Measurements from ENCODE around the gene SLC5A12. TPM values are rescaled to one million over a fixed set of nuclear protein-coding genes. Genes with fewer than 3 reads are reported as not detected.

The SLC5A12 gene
- total and polyA plus RNA-seq, 10 of the 15 experiments (the other 5 are each of a cell fraction or from before 2014, with no cell fraction given) = 0.06 to 0.15 TPM; not detected in 8

DNA sequence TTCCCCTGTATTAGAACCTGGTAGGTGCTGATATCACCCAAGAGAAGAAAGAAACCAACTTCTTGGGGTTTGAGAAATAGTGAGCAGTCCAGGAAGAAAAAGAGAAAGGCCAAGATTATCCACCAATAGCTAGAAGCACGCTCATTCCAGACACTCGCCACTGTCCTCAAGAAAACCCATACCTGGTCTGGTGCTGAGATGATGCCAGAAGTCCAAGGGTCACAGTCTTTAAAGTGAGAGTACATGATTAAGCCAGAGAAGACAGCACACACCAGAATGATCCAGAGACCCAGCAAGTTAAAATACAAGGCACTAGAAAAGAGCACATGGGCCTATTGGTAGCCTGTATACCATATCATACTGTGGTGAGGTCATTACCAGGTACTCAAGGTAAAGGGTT is 23.6 kb downstream of the SLC5A12 start:
- H3K4me2 ChIP-seq (ENCODE audit: control insufficient read depth, insufficient read depth) = no peak overlapping the region
- WGBS (ENCODE audit: insufficient coverage, insufficient replicate concordance, low lambda C conversion rate, missing lambda C conversion rate) = 17% methylated on average over 2 of the region's 2 CpGs
- ChIA-PET CTCF (interaction anchor here (0.9 kb wide), 1 partner anchor 60 kb away, joined by 3 read pairs; no protein-coding TSS in a partner anchor), SMC1A (ENCODE audit: uncharacterized antibody, unreplicated experiment) (interaction anchor here (0.6 kb wide), 1 partner anchor 40 kb away, joined by 4 read pairs; no protein-coding TSS in a partner anchor), POLR2A (interaction anchor here (0.7 kb wide), 1 partner anchor 54 kb away, joined by 3 read pairs; no protein-coding TSS in a partner anchor), RAD21 (ENCODE audit: unreplicated experiment) (no interaction called here)
- FAIRE-seq = no peak
- no peaks in the 10 kb centered on the region for H3K4me1 ChIP-seq (ENCODE audit: control insufficient read depth, insufficient read depth, low read length)
- no peak; the same call in 2 of the 3 replicates for ATAC-seq
- no peak overlapping the region for H3K4me3 ChIP-seq
- no peaks in the 10 kb centered on the region for H3K36me3 ChIP-seq (ENCODE audit: control insufficient read depth in 2 of 2, insufficient read depth in 2 of 2, low read length in 1 of 2)
- no peak overlapping the region for H3K27ac ChIP-seq (ENCODE audit: control insufficient read depth, insufficient read depth)
- H3K9me3 ChIP-seq (replicated peaks; ENCODE audit: control insufficient read depth, insufficient read depth, low read length) = no peaks in the 10 kb centered on the region
- TF ChIP-seq, protein P1, sequence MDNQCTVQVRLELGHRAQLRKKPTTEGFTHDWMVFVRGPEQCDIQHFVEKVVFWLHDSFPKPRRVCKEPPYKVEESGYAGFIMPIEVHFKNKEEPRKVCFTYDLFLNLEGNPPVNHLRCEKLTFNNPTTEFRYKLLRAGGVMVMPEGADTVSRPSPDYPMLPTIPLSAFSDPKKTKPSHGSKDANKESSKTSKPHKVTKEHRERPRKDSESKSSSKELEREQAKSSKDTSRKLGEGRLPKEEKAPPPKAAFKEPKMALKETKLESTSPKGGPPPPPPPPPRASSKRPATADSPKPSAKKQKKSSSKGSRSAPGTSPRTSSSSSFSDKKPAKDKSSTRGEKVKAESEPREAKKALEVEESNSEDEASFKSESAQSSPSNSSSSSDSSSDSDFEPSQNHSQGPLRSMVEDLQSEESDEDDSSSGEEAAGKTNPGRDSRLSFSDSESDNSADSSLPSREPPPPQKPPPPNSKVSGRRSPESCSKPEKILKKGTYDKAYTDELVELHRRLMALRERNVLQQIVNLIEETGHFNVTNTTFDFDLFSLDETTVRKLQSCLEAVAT (IDR thresholded peaks at IDR 0.05) = no peak
- no peaks in the 10 kb centered on the region for H3K79me2 ChIP-seq (ENCODE audit: control insufficient read depth, insufficient read depth, low read length)
- no TSS peak for BruUV-seq (replicated peaks)
- no peaks in the 10 kb centered on the region for H4K20me1 ChIP-seq (ENCODE audit: control insufficient read depth, insufficient read depth)
- no peak overlapping the region for H3K9ac ChIP-seq (ENCODE audit: control insufficient read depth, insufficient read depth, low read length)
- H3K27me3 ChIP-seq (replicated peaks in 1 of 2; ENCODE audit: control insufficient read depth in 2 of 2, insufficient read depth in 2 of 2, low read length in 1 of 2) = no peaks in the 10 kb centered on the region
- DNase-seq (ENCODE audit: low read depth, low spot score) = no peak
- in situ Hi-C loops (cut with MboI) (no loop called here), intact Hi-C loops (cut with micrococcal nuclease; ENCODE audit: unreplicated experiment) (no loop called here)
- no peak overlapping the region for H2AFZ ChIP-seq (ENCODE audit: control insufficient read depth, low read depth, low read length)

- Histone ChIP-seq H3K27ac (ENCODE audit: control insufficient read depth, insufficient read depth) (no peak overlapping the region), H2AFZ (ENCODE audit: control insufficient read depth, low read depth, low read length) (no peak overlapping the region), H3K4me2 (ENCODE audit: control insufficient read depth, insufficient read depth) (no peak overlapping the region), H4K20me1 (ENCODE audit: control insufficient read depth, insufficient read depth) (no peaks in the 10 kb centered on the region), H3K79me2 (ENCODE audit: control insufficient read depth, insufficient read depth, low read length) (no peaks in the 10 kb centered on the region), H3K9me3 (replicated peaks; ENCODE audit: control insufficient read depth, insufficient read depth, low read length) (no peaks in the 10 kb centered on the region), H3K4me1 (ENCODE audit: control insufficient read depth, insufficient read depth, low read length) (no peaks in the 10 kb centered on the region), H3K36me3 (ENCODE audit: control insufficient read depth in 2 of 2, insufficient read depth in 2 of 2, low read length in 1 of 2) (no peaks in the 10 kb centered on the region), H3K27me3 (replicated peaks in 1 of 2; ENCODE audit: control insufficient read depth in 2 of 2, insufficient read depth in 2 of 2, low read length in 1 of 2) (no peaks in the 10 kb centered on the region), H3K9ac (ENCODE audit: control insufficient read depth, insufficient read depth, low read length) (no peak overlapping the region), H3K4me3 (no peak overlapping the region)
- 41% methylated on average over 3 of the region's 3 CpGs for WGBS (ENCODE audit: insufficient coverage, insufficient replicate concordance, low lambda C conversion rate, missing lambda C conversion rate)
- no peak for ATAC-seq
- ChIA-PET POLR2A (no interaction called here), SMC1A (ENCODE audit: uncharacterized antibody, unreplicated experiment) (interaction anchor here (1.0 kb wide), 1 partner anchor 9 kb away, joined by 3 read pairs; no protein-coding TSS in a partner anchor), RAD21 (ENCODE audit: unreplicated experiment) (no interaction called here), CTCF (no interaction called here)
- no peak for FAIRE-seq
- intact Hi-C loops (cut with micrococcal nuclease; ENCODE audit: unreplicated experiment) = no loop called here
- no TSS peak for BruUV-seq (replicated peaks)
- DNase-seq (ENCODE audit: low read depth, low spot score) = no peak
- in situ Hi-C loops (cut with MboI) = no loop called here
- TF ChIP-seq, protein P2, sequence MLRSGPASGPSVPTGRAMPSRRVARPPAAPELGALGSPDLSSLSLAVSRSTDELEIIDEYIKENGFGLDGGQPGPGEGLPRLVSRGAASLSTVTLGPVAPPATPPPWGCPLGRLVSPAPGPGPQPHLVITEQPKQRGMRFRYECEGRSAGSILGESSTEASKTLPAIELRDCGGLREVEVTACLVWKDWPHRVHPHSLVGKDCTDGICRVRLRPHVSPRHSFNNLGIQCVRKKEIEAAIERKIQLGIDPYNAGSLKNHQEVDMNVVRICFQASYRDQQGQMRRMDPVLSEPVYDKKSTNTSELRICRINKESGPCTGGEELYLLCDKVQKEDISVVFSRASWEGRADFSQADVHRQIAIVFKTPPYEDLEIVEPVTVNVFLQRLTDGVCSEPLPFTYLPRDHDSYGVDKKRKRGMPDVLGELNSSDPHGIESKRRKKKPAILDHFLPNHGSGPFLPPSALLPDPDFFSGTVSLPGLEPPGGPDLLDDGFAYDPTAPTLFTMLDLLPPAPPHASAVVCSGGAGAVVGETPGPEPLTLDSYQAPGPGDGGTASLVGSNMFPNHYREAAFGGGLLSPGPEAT (IDR thresholded peaks at IDR 0.05; ENCODE audit: low read depth) = no peak
- TF ChIP-seq ZNF384 (IDR thresholded peaks at IDR 0.05; ENCODE audit: borderline replicate concordance, low read depth, low read length) (no peak), SREBF1 (IDR thresholded peaks at IDR 0.05; ENCODE audit: low read length) (no peak)
- TF ChIP-seq, protein P3, sequence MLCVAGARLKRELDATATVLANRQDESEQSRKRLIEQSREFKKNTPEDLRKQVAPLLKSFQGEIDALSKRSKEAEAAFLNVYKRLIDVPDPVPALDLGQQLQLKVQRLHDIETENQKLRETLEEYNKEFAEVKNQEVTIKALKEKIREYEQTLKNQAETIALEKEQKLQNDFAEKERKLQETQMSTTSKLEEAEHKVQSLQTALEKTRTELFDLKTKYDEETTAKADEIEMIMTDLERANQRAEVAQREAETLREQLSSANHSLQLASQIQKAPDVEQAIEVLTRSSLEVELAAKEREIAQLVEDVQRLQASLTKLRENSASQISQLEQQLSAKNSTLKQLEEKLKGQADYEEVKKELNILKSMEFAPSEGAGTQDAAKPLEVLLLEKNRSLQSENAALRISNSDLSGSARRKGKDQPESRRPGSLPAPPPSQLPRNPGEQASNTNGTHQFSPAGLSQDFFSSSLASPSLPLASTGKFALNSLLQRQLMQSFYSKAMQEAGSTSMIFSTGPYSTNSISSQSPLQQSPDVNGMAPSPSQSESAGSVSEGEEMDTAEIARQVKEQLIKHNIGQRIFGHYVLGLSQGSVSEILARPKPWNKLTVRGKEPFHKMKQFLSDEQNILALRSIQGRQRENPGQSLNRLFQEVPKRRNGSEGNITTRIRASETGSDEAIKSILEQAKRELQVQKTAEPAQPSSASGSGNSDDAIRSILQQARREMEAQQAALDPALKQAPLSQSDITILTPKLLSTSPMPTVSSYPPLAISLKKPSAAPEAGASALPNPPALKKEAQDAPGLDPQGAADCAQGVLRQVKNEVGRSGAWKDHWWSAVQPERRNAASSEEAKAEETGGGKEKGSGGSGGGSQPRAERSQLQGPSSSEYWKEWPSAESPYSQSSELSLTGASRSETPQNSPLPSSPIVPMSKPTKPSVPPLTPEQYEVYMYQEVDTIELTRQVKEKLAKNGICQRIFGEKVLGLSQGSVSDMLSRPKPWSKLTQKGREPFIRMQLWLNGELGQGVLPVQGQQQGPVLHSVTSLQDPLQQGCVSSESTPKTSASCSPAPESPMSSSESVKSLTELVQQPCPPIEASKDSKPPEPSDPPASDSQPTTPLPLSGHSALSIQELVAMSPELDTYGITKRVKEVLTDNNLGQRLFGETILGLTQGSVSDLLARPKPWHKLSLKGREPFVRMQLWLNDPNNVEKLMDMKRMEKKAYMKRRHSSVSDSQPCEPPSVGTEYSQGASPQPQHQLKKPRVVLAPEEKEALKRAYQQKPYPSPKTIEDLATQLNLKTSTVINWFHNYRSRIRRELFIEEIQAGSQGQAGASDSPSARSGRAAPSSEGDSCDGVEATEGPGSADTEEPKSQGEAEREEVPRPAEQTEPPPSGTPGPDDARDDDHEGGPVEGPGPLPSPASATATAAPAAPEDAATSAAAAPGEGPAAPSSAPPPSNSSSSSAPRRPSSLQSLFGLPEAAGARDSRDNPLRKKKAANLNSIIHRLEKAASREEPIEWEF (IDR thresholded peaks at IDR 0.05; ENCODE audit: insufficient replicate concordance, low read depth, low read length) = no peak
These were observed 25.5 kb downstream of the SLC5A12 start for GRCh38 chr11:26696330-26696729.

Measured in GM12878 (cell line).